Measurements from ENCODE around the gene RRAS.
A peak's percentile ranks its signal among the peaks of the same experiment; 100 is the strongest.

RRAS gene

DNA sequence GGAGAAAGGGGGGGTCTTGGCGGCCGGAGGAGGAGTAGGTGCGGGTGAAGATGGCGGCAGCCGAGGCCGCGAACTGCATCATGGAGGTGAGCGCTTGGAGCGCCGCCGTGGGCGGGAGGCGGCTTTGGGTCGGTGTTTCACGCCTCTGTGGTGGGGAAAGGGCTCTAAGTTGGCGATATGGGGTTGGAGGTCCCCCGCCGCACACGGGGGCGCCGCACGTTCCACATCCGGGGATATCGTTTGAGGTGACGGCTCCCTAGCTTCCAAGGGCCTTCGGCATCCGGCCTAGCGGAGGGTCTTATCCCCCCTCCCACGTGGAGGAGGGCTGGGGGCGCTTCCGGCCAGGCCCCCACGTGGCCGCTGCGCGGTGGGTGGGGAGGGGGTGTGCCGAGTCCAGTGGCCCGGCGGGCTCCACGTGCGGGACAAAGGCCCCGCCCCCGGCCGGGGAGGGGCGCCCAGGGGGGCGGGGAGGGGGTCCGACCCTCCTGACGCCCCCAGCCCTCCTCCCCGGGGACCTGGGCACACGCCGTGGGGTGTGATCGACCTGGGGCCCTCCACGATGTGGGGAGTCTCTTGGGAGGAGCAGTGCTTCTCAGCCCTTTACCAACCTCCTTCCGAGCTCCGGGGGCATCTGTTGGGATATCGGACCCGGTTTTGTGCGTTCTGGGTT is 37.4 kb upstream of the RRAS start, which contains the start of gene PRMT1:
TSS of gene PRMT1 (plus strand) at position 41 of the 670 bp plus-strand sequence. CDS start at position 51, 10 bp downstream.
- DNase-seq (ENCODE audit: extremely low read depth in 1 of 2, low read depth in 1 of 2): peak in 1 of 2 donors; percentile 32

DNA sequence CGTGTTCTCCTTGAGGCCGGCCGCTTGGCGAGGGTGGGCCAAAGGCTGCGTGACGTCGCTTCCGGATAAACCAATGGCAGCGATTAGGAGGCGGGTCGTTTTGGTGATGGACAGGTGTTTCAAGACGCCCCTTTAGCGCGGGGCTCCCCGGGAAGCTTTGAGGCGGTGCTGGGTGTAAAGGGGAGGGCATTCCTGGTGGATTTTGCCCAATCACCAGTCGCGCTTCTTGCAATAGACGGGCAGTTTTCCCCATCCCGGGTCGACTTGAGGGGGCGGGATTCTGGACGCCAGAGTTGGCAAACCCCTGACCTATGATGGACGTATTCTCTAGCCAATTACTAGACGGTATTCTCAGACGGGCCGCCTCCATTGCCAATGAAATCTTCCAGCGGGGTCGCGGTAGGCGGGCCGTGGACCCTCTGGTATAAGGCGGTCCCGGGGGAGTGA is 36.9 kb upstream of the RRAS start:
- DNase-seq (ENCODE audit: extremely low read depth in 1 of 2, low read depth in 1 of 2): peak; percentile 88 to 98

- DNase-seq (ENCODE audit: extremely low read depth in 1 of 2, low read depth in 1 of 2): peak in 1 of 2 donors; percentile 29
These were observed 36.3 kb upstream of the RRAS start for GRCh38 chr19:49676136-49676783.

DNA sequence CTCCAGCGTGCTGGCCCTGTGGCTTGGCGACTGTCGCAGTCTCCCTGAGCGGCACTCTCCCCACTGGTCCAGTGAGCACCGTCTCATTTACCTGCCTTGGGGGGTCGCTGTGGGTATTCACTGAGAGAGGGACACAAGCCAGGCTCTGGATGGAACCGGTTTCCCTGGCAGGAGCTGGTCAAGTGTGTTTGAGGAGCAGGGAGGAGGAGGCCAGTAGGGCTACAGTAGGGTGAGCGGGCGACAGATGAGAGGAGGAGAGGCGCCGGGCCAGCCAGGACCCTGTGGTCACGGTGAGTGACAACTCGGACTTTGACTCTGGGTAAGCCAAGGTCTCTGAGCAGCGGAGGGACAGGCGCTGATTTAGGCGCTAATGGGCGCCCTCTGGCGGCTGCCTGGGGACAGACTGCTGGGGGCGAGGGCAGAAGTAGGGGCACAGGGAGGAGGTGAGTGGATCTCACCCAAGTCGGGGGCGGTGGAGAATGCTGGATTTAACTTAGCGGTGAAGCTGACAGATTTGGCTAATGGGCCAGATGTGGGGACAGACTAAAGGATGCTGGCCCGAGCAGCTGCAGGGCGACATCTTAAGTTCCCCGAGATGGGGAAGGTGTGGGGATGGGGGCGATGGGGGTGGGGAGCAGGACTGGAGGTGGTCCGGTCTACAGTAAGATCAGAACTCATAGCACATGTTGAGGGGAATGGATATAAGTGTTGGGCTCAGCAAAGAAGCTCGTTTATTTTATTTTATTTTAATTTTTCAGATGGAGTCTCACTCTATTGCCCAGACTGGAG is 32.4 kb upstream of the RRAS start:
- peak; percentile 45 to 66 for DNase-seq (ENCODE audit: extremely low read depth in 1 of 2, low read depth in 1 of 2)

- DNase-seq (ENCODE audit: extremely low read depth in 1 of 2, low read depth in 1 of 2): no peak
These were observed 29.6 kb upstream of the RRAS start for GRCh38 chr19:49669516-49669915.

GRCh38 chr19:49667473-49667872 is 27.5 kb upstream of the RRAS start:
- no peak for DNase-seq (ENCODE audit: extremely low read depth in 1 of 2, low read depth in 1 of 2)

GRCh38 chr19:49666120-49666444 is 26.1 kb upstream of the RRAS start:
- DNase-seq (ENCODE audit: extremely low read depth in 1 of 2, low read depth in 1 of 2): no peak

DNA sequence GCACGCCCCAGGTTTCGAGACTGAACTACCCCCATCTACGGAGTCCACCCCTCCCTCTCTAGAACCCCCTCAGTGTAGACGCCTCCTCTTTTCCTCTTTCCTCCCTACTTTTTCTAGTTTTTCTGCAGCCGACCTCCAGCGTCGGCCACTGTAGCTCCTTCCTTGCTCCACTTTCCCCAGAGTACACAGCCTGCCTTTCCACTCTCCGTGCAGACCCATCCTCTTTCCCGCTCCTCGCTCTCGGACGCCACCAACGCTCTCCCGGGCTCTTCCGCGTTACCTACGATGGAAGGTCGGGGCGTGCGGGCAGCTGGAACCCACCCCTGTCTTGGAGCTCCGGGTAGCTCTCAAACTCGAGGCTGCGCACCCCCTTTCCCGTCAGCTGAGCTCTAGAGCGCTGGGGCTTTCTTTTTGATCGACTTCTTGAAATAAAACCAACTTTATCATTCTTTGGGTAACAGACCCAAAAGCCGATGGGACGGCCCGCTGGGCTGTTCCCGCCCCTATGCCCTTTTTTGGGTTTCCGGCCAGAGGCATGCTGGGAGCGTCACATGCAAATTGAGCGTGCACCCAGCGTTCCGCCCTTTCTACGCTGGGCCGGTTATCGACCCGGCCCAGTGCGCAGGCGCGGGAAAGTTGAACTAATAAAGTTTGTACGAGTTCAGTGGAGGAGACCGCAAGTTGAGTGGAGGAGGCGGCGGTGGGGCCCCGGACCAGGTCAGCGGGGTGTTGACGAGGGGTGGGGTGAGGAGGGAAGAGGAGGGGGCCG is 25.6 kb upstream of the RRAS start, which contains the start of the genes BCL2L12 and IRF3:
TSS of gene BCL2L12 (plus strand) at position 583 of the 769 bp plus-strand sequence. CDS start 760 bp downstream, outside the sequence.
TSS of gene IRF3 (minus strand) at position 507 of the 769 bp plus-strand sequence. CDS start 1,019 bp downstream, outside the sequence.
- DNase-seq (ENCODE audit: extremely low read depth in 1 of 2, low read depth in 1 of 2): peak; percentile 99

GRCh38 chr19:49665036-49665350 is 25.1 kb upstream of the RRAS start:
- DNase-seq (ENCODE audit: extremely low read depth in 1 of 2, low read depth in 1 of 2): no peak

DNA sequence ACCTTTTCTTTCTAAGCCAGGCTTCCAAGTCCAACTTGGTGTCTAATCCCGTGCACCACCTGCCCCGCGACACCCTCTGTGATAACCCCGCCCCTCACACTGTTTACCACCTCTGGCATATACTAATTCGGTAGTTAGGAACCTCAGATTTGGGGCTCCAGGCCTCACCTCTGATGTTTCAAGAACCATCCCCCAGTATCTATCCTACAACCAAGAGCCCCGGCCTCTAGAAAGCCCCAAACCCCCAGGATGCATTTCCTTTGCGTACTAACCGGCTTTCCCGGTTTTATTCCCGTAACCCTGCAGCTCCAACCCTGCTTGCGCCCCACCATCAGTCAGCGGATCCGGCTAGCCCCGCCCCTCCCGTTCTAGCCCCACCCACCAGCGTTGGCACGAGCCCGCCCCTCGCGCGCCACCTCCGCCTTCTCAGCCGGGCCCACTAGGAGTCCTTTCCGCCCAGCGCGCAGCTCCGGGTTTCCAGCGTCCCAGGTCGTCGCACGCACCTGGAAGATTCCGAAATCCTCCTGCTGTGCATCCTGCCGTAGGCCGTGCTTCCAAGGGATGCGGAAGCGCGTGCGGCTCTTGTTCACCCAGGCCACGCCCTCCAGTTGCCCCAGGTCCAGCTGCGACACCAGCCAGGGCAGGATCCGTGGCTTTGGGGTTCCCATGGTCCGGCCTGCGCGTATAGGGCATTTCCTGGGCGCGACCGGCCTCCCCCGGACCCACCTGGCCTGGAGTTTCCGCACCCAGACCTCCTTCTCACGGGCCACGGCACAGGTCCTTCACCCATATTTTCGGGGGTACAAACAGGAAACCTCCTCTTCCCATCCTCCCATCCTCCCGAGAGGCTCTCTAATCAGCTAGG is 24.5 kb upstream of the RRAS start:
- DNase-seq (ENCODE audit: extremely low read depth in 1 of 2, low read depth in 1 of 2): peak; percentile 67 to 94

DNA sequence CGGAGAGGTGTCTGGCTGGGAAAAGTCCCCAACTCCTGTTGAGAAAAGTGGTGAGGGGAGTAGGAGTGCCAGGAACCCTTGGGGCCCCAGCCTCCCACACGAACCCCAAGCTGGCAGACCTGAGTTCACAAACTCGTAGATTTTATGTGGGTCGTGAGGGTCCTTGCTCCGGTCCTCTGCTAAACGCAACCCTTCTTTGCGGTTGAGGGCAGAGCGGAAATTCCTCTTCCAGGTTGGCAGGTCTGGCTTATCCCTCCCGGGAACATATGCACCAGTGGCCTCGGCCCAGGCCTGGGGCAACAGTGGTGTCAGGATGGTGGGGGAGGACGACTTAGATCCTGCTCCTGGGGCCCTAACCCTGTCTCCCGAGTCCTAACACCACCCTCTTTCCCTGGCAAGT is 23.3 kb upstream of the RRAS start:
- no peak for DNase-seq (ENCODE audit: extremely low read depth in 1 of 2, low read depth in 1 of 2)

DNA sequence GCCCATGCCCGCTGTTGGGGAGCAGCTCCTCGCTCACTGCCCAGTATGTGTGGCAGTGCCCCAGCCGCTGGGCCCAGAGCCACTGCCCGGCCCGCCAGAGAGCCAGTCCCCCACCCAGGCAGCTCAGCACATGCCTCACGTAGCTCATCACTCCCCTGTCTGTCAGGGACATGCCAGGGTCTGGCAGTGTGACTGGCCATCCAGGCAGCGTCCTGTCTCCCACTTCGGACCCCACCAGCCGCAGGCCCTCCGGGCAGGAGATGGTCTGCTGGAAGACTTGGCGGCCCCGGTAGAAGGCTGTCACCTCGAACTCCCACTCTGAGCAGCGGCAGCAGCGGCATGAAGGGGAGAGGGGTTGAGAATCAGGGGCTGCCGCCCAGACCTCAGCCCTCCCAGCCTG is 22.1 kb upstream of the RRAS start:
- DNase-seq (ENCODE audit: extremely low read depth in 1 of 2, low read depth in 1 of 2): no peak

GRCh38 chr19:49660338-49660961 is 20.5 kb upstream of the RRAS start:
- no peak for DNase-seq (ENCODE audit: extremely low read depth in 1 of 2, low read depth in 1 of 2)

GRCh38 chr19:49658566-49659442 is 18.9 kb upstream of the RRAS start:
- no peak for DNase-seq (ENCODE audit: extremely low read depth in 1 of 2, low read depth in 1 of 2)

- DNase-seq (ENCODE audit: extremely low read depth in 1 of 2, low read depth in 1 of 2): no peak
These were observed 18.2 kb upstream of the RRAS start for GRCh38 chr19:49658139-49658517.

DNA sequence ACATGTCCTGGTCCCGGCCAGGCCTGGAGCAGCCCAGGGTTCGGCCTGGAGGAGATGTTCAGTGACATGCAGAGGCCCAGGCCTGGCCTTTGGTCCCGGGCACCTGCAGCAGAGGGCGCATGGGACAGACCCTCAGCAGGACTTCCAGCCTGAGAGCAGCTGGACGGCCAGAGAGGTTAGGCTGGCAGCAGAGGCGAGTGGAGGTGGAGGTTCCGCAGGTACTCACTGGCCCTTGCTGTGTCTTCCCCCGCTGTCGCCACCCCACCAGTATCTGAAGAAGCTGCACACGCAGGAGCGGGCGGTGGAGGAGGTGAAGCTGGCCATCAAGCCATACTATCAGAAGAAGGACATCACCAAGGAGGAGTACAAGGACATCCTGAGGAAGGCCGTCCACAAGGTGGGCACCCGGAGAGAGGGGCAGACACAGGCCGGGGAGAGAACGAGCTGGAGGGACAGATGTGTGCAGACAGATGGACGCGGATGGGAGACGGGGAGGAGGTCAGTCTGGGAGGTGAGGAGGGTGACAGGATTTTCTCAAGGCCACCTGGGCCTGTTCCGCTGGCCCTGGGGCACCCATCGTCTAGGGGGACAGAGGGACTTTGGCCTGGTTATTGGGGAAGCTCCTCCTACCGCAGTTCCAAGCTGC is 17.7 kb upstream of the RRAS start:
- no peak for DNase-seq (ENCODE audit: extremely low read depth in 1 of 2, low read depth in 1 of 2)

DNA sequence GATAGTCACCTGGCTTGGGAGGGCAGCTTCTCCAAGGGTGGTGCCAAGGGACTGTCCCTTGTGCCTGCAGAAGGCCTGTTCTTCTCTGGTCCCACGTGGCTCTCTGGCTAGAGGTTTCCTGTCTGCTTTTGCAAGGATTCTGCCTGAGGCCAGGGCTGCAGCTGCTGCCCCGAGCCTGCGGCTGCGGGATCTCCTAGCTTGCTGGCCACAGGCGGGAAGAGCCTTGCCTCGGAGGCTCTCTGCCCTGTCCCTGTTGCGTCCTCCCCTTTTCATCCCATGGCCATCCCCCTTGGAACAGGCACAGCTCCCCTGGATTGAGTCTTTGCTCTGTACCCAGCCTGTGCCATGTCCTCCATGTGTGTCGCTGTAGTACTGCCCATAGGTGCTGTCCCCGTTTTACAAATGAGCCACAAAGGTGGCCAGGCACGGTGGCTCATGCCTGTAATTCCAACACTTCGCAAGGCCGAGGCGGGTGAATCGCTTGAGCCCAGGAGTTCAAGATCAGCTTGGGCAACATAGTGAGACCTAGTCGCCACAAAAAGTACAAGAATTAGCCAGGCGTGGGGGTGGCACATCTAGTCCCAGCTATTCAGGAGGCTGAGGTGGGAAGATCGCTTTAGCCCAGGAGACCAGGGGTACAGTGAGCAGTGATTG is 16.6 kb upstream of the RRAS start:
- no peak for DNase-seq (ENCODE audit: extremely low read depth in 1 of 2, low read depth in 1 of 2)
